Ramos (cell line): ENCODE measurements around the gene FRG2C.
"Not testable (repeated sequence)": the region's sequence is repeated elsewhere in the genome, so short reads cannot be mapped to it uniquely, and the experiment has no call there.

Experiments used
- in situ Hi-C: fragments of 300-500 bp; cut with MboI; formaldehyde crosslinking; loops from one replicate; pipeline ENCODE4 v1.14.3; 2022; ENCODE audit warnings: low sequenced_read_pairs; ENCODE audit not compliant: unreplicated experiment

FRG2C gene

DNA sequence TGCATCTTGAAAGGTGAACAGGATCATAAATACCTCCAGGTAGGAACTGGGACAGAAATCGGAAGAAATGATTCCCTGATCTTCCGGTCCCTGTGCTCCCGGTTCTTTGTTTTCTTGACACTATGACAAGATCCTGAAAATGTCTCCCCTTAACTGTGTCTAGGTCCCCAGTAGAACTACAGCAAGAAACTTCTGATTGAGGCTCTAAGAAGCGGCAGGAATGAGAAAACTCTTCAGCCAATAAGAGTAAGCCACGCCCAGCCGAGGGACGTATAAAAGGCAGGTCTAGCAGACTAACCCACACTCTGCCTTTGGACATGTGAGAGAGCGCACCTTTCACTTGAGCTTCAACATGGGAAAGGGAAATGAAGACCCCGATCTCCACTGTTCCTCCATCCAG lies at the start of gene FRG2C:
TSS of gene FRG2C (plus strand) at position 301 of the 400 bp plus-strand sequence. CDS start at position 353, 52 bp downstream.
- in situ Hi-C loops: not testable (repeated sequence)

DNA sequence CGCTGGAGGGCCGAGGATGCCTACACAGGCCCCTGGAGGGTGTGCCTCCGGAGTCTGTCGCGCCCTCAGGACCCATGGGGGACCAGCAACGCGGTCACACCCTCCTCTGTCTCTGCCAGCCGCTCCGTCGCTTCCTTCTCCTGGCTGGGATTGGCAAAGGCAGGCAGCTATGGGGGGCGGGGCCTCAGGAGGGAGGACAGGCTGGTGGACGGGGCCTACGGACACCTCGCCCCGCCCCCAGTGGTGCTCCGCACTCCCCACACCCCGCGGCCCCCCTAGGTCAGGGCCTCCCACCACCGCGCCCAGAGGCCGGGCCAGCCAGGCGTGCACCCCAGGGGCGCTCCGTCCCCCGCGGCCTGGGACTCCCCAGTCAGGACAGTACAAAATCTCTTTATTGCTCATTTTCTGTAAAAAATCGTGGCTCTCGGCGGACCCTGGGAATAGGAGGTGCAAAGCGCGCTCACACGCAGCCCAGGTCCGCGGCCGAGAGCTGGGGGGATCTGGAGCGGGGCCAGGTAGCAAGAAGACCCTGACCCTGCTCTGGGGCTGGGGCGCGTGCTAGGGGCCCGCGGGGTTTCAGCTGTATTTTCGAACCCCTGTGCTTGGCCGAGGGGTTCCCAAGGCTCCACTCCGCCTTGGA lies 45.3 kb upstream of the FRG2C start:
- in situ Hi-C loops: not testable (repeated sequence)

DNA sequence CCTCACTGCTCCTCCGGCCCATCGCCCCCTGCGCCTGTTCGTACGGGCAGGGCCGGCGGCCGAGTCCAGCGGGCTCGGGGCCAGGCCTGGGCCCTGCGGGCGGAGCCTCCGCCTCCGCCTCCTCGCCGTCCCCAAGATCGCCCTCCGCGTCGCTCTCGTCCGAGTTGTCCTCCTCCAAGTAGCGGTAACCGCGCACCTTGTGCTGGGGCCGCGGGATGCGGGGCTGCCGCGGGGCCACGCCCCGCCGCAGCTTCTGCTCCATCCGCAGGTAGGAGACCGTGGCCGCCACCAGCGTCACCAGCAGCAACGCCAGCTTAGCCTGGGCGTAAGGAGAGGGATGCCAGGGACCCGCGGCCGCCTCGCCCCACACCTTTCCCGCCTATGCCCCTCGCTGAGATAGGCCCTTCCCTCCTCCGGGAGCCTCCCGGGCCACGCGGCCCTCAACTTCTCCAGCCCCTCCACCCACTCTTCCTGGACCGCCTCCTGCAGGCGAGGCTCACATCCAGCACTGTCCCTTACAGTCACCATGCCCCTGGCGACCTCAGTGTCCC lies 44.6 kb upstream of the FRG2C start:
- in situ Hi-C loops: not testable (repeated sequence)

DNA sequence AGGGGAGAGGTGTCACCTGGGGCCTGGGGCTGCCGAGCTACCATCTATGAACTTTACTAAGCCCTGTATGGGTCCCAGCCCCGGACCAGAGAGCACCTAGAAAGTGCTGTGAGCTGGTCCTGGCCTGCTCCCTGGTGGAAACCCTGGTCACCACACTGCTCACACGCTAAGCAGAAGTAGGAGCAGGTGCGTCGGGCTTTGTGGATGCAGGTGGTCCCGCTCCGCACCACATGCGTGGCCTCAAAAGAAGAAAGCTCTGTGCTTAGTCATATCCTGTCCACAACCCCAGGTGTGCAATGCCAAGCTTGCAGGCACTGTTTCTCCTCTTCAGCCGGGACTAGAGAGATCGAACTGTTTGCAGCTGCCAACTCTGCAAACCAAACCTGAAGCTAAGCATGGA lies 42.4 kb upstream of the FRG2C start:
- in situ Hi-C loops: not testable (repeated sequence)

DNA sequence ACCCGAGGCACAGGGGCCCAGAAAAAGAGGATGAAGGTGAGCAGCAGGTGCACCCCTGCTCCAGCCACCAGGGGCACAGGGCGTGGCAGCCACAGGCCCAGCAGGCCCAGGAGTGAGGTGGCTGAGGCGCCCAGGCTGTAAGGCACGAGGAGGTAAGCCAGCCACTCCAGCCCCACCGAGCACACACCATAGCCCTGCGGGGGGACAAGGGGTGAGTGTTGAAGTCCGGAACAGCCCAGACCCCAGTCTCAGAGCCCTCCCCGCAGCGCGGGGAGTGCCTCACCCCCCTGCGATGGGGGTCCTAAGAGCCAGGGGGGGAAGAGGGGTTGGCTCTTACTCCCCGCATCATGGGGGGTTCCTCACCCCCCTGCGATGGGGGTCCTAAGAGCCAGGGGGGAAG lies 40.5 kb upstream of the FRG2C start:
- in situ Hi-C loops: not testable (repeated sequence)

DNA sequence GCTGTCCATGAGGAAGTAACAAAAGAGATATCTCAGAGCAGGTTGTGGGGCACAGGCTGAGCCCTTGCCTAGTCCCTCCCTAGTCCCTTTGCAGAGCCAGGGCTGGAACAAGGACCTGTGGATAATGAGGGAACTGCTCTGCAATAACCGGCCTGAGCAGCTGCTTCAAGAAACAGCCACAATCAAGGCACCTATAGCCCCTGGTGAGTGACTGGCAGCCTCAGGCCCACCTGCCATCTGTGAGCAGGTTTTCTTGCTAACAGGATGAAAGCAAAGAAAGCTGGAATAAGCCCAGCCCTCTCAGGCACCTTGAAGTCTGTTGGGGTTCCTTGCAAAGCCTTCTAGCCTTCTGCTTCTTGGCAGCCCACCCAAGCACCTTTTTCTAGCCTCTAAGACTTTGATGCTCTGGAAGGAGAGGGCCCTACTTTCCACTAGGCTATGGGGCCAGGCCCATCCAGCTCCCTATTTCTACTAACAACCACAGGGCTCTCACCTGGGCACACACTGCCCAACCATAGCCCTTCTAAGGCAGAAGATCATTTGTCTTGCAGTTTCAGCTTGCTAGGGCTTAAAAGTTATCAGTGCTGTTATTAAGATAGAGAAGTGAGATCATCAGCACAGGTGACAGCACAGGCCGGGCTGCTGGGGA lies 33.1 kb upstream of the FRG2C start:
- in situ Hi-C loops: not testable (repeated sequence)

DNA sequence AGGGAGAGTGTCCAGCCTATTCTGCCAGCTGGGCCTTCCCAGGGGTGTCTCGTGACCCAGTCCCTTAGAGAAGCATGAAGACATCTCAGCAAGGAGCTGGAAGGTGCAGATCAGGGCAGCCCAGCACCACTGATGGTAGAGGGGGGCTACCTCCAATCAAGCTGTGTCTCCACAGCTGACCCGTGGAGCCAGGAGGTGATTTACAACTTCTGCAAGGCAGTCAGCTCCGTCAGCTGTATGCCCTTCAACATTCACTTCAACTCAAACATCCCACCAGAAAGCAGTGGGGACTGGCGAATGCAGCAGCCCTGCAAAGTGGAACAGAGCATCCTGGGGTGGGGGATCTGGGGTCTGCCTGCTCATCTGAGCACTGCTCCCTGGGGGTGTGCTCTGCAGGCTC lies 32.6 kb upstream of the FRG2C start:
- in situ Hi-C loops: no loop called here

DNA sequence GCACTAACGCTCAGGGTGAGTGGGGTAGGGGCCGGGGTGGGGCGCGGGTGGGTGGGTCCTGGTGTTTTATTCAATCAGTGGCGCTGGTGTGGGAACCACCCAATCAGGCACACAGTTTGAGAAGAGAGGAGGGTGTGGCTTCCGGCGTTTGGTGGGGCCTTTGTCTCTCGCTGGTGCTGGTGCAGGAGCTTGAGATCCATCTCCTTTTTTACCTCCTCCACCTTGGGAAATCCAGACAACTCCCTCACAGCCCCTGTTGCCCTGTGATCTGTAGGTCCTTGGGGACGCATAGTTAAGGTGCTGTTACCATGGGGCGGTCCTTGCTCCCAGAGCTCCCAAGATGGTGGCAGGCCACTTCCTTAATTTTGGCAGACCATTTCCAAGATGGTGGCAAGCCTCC lies 25.2 kb upstream of the FRG2C start:
- in situ Hi-C loops: not testable (repeated sequence)

DNA sequence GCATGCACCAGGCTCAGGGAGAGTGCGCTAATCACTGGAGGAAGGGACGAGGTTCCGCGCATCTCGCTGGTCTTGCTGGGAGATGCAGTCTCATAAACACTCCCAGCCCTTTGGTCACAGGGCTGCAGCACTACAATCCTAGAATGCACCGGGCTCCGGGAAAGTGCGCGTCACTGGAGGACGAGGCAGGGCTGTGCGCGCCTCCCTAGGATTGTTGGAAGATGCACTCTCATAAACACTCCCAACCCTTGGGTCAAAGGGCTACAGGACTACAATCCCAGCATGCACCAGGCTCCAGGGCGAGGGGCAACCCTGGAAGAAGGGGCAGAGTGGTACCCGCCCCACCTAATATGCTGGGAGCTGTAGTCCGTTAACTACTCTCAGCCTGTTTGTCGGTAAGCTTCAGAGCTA lies 23.0 kb upstream of the FRG2C start:
- in situ Hi-C loops: not testable (repeated sequence)

DNA sequence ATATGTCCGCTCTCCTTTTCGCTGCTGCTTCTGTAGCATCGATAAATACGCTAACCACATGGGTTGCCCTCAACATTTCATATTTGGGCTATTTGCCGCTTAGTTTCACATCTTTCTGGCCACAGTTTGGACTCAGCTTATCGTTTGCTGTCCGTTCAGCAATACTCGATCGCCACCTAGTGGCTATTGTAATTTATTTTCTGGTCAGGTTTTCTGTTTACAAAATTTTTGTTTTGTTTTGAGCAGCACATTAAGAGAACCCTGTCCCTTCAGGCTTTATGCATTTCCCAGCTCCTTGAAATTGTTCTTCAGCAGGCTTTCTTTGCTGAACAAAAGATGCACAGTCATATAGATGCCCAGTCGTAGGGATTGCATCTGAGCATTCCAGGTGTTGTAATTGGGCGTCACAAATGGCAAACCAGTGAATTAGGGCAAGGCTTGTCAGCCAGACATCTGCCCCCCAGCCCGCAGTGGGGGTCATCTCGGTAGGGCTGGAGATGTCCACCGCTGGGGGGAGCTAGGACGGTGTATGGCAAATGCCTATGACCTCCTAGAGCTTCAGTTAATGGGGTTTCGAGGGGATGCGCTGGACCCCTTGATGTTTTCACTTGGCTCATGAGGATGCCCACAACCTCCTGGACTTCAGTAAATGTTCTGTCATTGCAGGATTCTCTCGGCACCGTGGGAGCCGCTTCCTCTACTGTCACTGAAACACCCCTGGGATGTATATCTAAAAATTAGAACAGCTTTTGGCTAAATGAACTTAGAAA lies 20.9 kb upstream of the FRG2C start:
- in situ Hi-C loops: not testable (repeated sequence)

DNA sequence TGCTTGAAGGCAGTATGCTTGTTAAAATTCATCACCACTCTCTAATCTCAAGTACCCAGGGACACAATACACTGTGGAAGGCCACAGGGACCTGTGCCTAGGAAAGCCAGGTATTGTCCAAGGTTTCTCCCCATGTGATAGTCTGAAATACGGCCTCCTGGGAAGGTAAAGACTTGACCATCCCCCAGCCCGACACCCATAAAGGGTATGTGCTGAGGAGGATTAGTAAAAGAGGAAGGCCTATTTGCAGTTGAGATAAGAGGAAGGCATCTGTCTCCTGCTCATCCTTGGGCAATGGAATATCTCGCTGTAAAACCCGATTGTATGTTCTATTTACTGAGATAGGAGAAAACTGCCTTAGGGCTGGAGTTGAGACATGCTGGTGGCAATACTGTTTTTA lies 18.6 kb upstream of the FRG2C start:
- in situ Hi-C loops: not testable (repeated sequence)

DNA sequence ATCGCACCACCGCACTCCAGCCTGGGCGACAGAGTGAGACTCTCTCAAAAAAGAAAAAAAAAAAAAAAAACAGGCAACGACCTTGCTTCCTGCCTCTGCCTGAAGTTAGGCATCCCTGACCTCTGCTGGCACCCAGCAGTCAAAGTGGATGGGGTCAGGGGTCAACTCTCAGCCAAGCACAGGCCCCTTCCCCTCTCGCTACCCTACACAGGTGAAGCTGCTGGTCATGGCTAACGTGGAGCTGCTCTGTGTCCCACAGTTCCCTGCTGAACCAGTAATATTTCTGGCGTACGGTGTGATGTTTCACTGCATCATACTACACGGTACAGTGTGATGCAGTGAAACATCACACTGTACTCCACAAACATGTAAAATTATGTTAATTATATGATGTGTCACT lies 13.9 kb upstream of the FRG2C start:
- in situ Hi-C loops: no loop called here

DNA sequence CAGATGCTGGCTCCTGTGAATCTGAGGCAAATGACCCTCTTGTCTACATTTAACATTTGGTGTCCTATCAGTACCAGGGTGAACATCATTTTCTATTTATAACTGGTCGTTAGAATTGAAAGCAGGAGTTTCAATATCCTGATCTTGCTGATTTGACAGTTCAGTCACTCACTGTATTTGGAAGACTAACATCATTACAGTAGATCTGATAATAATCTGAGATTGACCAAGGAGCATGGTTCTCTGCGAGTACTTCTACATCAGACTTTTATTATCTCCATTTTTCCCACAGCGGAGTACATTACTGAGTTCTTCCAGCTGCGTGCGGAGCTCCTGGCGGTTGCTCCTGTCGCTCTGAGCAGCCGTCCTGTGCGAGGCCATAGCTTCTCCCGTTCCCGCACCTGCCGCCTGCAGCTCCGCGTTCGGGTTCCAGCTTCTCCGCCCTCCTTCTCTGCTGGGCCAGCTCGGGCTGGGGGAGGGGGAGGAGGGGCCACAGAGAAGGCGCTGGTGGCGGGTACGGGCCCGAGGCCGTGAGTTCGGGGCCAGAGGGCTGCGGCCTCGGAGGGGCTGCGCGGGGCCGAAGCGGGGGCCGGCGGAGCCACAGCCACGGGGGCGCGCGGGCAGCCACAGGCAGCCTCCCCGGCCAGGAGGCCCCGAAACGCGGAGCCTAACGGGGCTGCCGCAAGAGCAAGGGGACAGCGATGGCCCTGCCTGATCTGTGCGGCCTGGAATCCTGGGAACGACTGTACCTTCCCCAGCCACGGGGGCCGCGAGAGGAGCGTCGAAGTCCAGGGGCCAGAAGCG lies 8.8 kb upstream of the FRG2C start:
- in situ Hi-C loops: not testable (repeated sequence)

DNA sequence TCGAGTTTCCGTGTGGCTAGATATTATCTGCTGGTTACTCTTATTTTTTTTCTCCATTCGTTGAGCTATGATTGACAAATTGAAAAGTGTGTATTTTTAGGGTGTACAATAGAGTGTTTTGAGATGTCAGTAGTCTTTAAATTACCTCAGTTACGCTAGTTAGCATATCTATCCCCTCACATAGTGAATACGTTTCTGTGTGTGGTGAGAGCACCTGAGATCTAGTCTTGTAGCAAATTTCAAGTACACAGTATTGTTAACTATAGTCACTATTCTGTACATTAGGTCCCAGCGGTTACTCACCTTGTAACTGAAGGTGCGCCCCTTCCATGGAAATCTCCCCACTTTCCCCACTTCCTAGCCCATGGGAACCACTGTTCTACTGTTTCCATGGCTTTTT lies 8.2 kb upstream of the FRG2C start:
- in situ Hi-C loops: not testable (repeated sequence)

DNA sequence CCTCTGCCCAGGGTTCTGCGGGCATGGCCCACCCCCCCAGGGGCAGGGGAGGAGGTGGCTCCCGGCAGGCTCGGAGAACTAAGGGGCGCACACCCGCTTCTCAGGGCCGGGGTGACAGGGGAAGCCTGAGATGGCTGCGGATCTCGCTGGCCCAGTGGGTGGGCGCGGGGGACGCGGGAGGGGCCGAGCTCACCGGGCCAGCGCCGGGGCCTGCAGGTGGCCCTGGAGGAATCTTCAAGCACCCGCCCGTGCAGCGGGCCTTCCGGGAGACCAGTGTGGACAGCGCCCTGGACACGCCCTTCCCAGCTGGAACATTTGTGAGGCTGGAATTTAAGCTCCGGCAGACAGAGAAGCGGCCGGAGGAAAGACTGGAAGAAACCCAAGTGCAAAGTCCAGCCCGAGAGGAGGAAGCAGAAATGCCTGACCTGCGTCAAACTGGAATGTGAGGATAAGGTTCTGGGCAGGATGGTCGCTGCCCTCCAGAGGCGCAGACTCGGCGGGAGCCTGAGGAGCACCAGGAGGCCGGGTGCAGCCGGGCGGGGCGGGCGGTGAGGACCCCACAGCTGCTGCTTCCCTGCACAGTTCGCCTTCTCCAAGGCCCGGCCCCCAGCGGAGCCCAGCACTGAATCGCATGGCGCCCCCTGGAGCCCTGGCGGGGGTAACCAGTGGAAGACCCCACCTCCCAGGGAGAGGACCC lies 5.6 kb upstream of the FRG2C start:
- in situ Hi-C loops: not testable (repeated sequence)

DNA sequence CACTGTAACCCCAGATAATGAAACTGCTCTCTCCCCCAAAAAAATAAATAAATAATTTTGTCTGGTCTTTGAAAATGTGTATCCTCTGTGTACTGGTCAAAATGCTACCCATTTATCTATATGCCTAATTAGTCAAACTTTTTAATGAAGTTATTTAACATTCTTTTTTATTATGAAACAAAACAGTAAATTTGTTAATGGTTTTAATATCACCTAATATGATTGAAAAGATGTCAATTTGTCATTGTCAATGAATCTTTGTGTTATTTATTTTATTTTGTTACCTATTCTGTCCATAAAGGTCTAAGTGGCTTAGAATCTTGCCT lies 5.1 kb upstream of the FRG2C start:
- in situ Hi-C loops: not testable (repeated sequence)

DNA sequence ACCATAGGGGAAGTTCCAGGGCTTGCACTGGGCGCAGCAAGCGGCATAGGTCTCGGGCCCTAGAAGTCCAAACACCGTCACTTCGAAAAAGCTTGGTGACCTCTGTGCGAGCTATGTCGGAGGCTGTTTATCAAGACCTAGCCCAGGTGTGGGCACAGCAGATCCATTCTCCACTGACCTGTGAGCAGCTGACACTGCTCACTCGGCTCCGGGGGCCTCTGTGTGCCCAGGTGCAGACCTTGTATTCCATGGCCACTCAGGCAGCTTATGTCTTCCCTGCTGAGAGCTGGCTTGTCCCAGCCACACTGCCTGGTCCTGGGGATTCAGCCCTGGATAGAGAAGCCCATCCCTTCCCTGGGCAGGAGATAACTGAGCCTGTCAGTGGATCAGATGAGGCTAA lies 1.5 kb downstream of the FRG2C start:
- in situ Hi-C loops: not testable (repeated sequence)

DNA sequence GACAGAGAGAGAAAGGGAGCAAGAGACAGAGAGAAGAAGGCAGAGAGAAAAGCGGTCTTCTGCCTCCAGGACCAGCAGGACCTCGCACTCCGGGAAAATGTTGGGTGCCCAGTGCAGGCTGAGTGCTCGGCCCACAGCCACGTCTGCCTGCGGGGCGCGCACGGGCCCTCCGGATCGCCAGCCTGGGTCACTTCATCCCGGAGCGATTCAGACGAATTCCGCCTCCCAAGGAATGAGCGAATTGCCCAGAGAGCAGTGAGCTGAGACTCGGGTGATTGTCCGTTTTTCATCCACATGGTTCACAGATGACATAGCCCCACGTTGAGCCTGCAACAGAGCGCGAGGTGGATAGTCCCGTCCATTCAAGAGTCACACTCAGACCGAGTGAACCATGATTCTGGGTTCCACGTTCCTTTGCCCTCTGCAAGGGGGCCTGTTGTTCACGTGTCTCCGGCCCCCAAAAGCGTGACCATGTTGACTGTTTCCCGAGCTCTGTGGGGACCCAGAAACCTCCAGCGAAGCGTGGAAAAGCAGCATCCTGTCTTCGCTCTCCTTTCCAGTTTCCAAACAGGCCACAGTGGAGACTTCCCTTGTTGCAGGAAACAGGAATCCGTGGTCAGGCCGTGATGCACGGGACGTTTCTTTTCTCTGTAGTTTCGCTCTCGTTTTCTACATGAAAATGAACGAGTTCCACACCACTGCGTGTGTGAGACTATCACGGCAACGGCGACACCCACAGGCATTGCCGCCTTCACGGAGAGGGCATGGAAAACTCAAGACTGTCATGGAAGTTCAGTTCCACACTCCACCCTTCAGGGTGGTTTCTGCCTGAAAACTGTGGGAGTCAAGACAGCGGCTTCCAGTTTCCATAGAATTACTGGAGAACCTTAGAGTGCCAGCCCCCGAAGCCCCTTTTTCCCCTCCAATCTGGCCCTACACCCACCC lies 3.9 kb downstream of the FRG2C start:
- in situ Hi-C loops: not testable (repeated sequence)
